ENCODE data around the gene LARP1.

DNA sequence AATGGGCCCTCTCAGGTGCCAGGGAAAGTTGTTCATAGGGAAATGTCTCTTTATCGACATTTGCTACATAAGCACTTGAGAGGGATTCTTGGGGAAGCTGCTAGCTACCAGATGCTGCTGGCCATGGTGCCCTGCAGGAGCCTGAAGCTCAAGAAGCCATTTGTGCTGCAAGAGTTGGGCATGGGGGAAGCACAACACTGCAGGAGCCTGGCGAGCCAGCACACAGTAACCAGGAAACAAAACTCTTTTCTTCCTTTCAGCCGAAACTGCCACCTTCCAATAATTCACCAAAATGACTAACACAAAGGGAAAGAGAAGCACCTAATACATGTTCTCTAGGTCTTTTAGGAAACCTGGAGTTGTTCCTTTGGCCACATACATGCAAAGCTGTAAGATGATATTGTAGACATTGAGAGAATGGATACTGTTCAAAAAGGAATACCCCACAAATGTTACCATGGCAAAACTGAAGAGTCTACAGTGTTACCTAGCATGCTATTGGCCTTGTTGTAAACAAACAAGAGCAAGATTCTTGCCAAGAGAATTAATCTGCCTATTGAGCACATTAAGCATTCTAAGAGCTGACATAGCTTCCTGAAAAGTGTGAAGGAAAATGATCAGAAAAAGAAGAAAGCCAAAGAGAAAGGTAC is 26.1 kb upstream of the LARP1 start:
- TF ChIP-seq POLR2A (IDR thresholded peaks at IDR 0.05) (no peak), POLR2AphosphoS5 (IDR thresholded peaks at IDR 0.05) (no peak)
- TF ChIP-seq, protein P1, sequence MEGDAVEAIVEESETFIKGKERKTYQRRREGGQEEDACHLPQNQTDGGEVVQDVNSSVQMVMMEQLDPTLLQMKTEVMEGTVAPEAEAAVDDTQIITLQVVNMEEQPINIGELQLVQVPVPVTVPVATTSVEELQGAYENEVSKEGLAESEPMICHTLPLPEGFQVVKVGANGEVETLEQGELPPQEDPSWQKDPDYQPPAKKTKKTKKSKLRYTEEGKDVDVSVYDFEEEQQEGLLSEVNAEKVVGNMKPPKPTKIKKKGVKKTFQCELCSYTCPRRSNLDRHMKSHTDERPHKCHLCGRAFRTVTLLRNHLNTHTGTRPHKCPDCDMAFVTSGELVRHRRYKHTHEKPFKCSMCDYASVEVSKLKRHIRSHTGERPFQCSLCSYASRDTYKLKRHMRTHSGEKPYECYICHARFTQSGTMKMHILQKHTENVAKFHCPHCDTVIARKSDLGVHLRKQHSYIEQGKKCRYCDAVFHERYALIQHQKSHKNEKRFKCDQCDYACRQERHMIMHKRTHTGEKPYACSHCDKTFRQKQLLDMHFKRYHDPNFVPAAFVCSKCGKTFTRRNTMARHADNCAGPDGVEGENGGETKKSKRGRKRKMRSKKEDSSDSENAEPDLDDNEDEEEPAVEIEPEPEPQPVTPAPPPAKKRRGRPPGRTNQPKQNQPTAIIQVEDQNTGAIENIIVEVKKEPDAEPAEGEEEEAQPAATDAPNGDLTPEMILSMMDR (IDR thresholded peaks at IDR 0.05): no peak

Measured in prostate gland (tissue), 2 donors.